Esophagus squamous epithelium (tissue), 5 donors: ENCODE results near the gene ELMO1. TPM values are rescaled to one million over a fixed set of nuclear protein-coding genes. Genes with fewer than 3 reads are reported as not detected.

Experiments
- DNase-seq: peaks from one replicate; lab custom pipeline; 2025; lab: John Stamatoyannopoulos, UW
- H3K27ac ChIP-seq, 4 donors: fragments of 200-600 bp; sonication (generic); one replicate each; pipeline ENCODE4 v1.5.1; 2016 to 2019; ENCODE audit warnings: mild to moderate bottlenecking in 1 of 4
- H3K27me3 ChIP-seq, 4 donors: fragments of 200-600 bp; sonication (generic); 1 replicate in 3 of 4; 2 replicates in 1 of 4; pipeline versions ENCODE4 v1.5.1 to v1.6.0; 2017 to 2021; ENCODE audit warnings: antibody characterized with exemption in 1 of 4
- H3K36me3 ChIP-seq, 3 donors: fragments of 200-600 bp; sonication (generic); one replicate each; pipeline ENCODE4 v1.5.1; 2016 to 2019
- H3K4me1 ChIP-seq, 3 donors: fragments of 200-600 bp; sonication (generic); one replicate each; pipeline ENCODE4 v1.5.1; 2017 to 2019
- H3K4me3 ChIP-seq, 4 donors: fragments of 200-600 bp; sonication (generic); 1 replicate in 3 of 4; 2 replicates in 1 of 4; pipeline ENCODE4 v1.5.1; 2016 to 2019; ENCODE audit warnings: mild to moderate bottlenecking in 2 of 4, moderate library complexity in 1 of 4
- H3K9me3 ChIP-seq, 3 donors: fragments of 200-600 bp; sonication (generic); one replicate each; pipeline ENCODE4 v1.5.1; 2016 to 2019
- POLR2A ChIP-seq, 4 donors: fragments of 450-650 bp; IDR thresholded peaks; one replicate each; pipeline ENCODE4 v1.6.1; 2017; ENCODE audit warnings: antibody characterized with exemption in 4 of 4, mild to moderate bottlenecking in 4 of 4, moderate library complexity in 3 of 4
- WGBS, 2 donors: methylation state at CpG; one replicate each; pipeline ENCODE4 v1.1.5; 2018; 5-methylcytosine and 5-hydroxymethylcytosine counted together
- intact Hi-C: fragments of 100-400 bp; cut with DNase I; formaldehyde crosslinking; loops from one replicate; pipeline ENCODE4 v1.15.0; 2022
- total RNA-seq, 4 donors: library from RNA; depleted of rRNA; stranded (reverse); fragments of >200 nt; gene quantifications; one replicate each; pipeline ENCODE4 v1.1.0, GENCODE V29; 2016
- TF ChIP-seq, protein P1 (sequence below), 6 experiments: fragments of 450-650 bp in 4 of 6; fragments of 200-600 bp in 2 of 6; sonication (generic) in 2 of 6; IDR thresholded peaks; one replicate each; pipeline ENCODE4 v1.5.1; 2016 to 2019; ENCODE audit warnings: antibody characterized with exemption in 6 of 6, mild to moderate bottlenecking in 4 of 6, moderate library complexity in 4 of 6
- donor health status: DM: yes; HTN: yes; CAD: no.

The ELMO1 gene
- total RNA-seq, 4 donors from 2014 or later = 0.68 to 36.6 (median 11.8) TPM

DNA sequence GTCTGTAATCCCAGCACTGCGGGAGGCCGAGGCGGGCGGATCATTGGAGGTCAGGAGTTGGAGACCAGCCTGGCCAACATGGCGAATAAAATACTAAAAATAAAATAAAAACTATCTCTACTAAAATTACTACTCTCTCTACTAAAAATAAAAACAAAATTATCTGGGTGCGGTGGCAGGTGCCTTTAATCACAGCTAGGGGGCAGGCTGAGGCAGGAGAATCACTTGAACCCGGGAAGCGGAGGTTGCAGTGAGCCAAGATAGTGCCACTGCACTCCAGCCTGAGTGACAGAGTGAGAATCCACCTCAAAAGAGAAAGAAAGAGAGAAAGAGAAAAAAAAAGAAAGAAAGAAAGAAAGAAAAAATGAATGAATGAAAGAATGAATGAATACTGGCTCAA lies 351.4 kb downstream of the ELMO1 start:
- no peak overlapping the region for H3K4me3 ChIP-seq
- H3K36me3 ChIP-seq = no peaks in the 10 kb centered on the region
- H3K27ac ChIP-seq = no peak overlapping the region
- intact Hi-C loops = no loop called here
- peaks cover 0 to 35% (median 4%) of the 10 kb centered on the region in 3 donors for H3K4me1 ChIP-seq
- no peaks in the 10 kb centered on the region for H3K9me3 ChIP-seq
- no peaks in the 10 kb centered on the region for H3K27me3 ChIP-seq
- DNase-seq = no peak
- 75 to 95% methylated on average over 8 of the region's 8 CpGs for WGBS, 2 donors
- TF ChIP-seq, protein P1, sequence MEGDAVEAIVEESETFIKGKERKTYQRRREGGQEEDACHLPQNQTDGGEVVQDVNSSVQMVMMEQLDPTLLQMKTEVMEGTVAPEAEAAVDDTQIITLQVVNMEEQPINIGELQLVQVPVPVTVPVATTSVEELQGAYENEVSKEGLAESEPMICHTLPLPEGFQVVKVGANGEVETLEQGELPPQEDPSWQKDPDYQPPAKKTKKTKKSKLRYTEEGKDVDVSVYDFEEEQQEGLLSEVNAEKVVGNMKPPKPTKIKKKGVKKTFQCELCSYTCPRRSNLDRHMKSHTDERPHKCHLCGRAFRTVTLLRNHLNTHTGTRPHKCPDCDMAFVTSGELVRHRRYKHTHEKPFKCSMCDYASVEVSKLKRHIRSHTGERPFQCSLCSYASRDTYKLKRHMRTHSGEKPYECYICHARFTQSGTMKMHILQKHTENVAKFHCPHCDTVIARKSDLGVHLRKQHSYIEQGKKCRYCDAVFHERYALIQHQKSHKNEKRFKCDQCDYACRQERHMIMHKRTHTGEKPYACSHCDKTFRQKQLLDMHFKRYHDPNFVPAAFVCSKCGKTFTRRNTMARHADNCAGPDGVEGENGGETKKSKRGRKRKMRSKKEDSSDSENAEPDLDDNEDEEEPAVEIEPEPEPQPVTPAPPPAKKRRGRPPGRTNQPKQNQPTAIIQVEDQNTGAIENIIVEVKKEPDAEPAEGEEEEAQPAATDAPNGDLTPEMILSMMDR (IDR thresholded peaks at IDR 0.05) = no peak
- no peak for TF ChIP-seq POLR2A (IDR thresholded peaks at IDR 0.05)

DNA sequence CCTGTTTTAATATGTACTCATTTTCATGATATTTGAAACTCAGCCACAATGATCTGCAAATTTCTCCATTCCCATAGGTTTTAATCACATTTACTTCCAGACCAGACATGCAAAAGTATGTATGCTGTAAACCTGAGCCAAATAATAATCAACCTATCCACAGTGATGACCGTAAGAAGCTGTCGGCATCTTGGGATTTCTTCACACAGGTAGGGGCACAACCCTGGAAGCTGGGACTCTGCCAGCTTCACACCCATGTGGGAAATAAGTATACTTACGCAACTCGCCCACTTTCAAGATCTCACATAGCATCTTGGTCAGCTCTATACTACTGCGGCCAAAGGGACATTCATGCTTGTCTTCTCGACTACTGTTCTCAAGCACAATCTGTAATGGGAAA lies 352.3 kb downstream of the ELMO1 start:
- Histone ChIP-seq H3K9me3 (no peaks in the 10 kb centered on the region), H3K36me3 (no peaks in the 10 kb centered on the region), H3K27me3 (no peaks in the 10 kb centered on the region), H3K27ac (no peak overlapping the region), H3K4me1 (peaks cover 0 to 29% (median 4%) of the 10 kb centered on the region in 3 donors), H3K4me3 (no peak overlapping the region)
- TF ChIP-seq, protein P1 (IDR thresholded peaks at IDR 0.05) = no peak
- TF ChIP-seq POLR2A (IDR thresholded peaks at IDR 0.05) = no peak
- intact Hi-C loops = no loop called here
- DNase-seq = no peak
- 48 to 77% methylated on average over 5 to 6 of the region's 6 CpGs for WGBS, 2 donors

DNA sequence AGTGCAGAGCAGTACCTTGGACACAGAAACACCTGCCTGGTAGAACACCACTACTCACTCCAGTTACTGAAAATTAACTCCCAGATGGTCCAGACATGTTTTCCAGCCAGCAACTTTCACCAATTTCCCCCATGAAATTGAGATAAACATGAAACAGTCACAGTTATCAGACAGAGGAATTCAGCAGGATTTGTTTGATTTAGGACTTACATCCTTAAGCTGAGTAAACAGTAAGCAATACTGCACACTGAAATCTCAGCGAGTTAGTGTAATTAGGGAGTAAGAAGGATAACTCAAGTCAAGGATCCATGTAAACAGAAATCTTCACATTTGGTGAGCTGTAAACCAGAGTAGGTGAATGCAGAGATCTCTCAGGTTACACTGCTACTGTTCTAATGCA lies 353.5 kb downstream of the ELMO1 start:
- intact Hi-C loops = no loop called here
- no peak for DNase-seq
- no peaks in the 10 kb centered on the region for H3K27me3 ChIP-seq
- no peak overlapping the region for H3K27ac ChIP-seq
- no peaks in the 10 kb centered on the region for H3K36me3 ChIP-seq
- no peak overlapping the region for H3K4me3 ChIP-seq
- TF ChIP-seq, protein P1 (IDR thresholded peaks at IDR 0.05) = no peak
- TF ChIP-seq POLR2A (IDR thresholded peaks at IDR 0.05) = no peak
- WGBS, 2 donors = 47 to 61% methylated on average over 1 of the region's 1 CpG
- no peaks in the 10 kb centered on the region for H3K9me3 ChIP-seq
- peaks cover 0 to 19% (median 4%) of the 10 kb centered on the region in 3 donors for H3K4me1 ChIP-seq

DNA sequence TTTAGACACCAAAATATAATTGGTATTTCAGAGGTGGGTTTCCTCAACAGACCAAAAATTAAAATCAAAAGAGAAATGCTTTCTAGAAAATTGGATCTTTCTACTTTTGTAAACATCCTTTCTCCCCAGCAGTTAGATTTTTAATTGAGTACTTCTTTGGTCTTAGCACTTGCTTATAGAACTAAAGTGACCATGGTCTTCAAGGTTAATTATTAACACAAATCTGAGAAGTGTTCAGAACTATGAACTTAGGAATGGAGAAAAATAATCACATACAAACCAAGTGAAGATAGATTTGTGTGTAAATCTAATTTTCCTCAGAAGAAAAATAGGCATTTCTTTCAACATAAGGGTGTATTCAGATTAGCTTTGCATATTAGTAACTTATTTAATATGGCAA lies 355.4 kb downstream of the ELMO1 start:
- Histone ChIP-seq H3K4me1 (peaks cover 0 to 19% (median 4%) of the 10 kb centered on the region in 3 donors), H3K27me3 (no peaks in the 10 kb centered on the region), H3K9me3 (no peaks in the 10 kb centered on the region), H3K4me3 (no peak overlapping the region), H3K36me3 (no peaks in the 10 kb centered on the region), H3K27ac (no peak overlapping the region)
- intact Hi-C loops = no loop called here
- TF ChIP-seq, protein P1 (IDR thresholded peaks at IDR 0.05) = no peak
- no peak for TF ChIP-seq POLR2A (IDR thresholded peaks at IDR 0.05)
- DNase-seq = no peak

DNA sequence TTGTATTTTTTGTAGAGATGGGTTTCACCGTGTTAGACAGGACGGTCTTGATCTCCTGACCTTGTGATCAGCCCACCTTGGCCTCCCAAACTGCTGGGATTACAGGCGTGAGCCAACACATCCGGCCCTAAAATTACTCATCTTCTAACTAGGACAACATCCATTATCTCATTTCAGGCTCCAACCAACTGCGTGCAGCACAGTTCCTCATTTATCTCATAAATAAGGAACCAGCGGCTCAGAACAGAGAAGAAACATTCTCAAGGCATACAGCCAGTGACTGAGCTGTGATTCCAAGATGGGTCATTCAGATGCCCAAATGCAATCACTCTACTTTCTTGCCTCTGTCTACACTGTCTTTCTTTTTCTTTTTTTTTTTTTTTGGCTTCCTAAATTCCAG lies 356.1 kb downstream of the ELMO1 start:
- H3K36me3 ChIP-seq = no peaks in the 10 kb centered on the region
- no peak overlapping the region for H3K27ac ChIP-seq
- no peak overlapping the region for H3K4me3 ChIP-seq
- H3K4me1 ChIP-seq = peaks cover 0 to 19% (median 4%) of the 10 kb centered on the region in 3 donors
- no peak for DNase-seq
- H3K9me3 ChIP-seq = no peaks in the 10 kb centered on the region
- intact Hi-C loops = no loop called here
- 64 to 90% methylated on average over 6 of the region's 6 CpGs for WGBS, 2 donors
- H3K27me3 ChIP-seq = no peaks in the 10 kb centered on the region
- TF ChIP-seq POLR2A (IDR thresholded peaks at IDR 0.05) = no peak

DNA sequence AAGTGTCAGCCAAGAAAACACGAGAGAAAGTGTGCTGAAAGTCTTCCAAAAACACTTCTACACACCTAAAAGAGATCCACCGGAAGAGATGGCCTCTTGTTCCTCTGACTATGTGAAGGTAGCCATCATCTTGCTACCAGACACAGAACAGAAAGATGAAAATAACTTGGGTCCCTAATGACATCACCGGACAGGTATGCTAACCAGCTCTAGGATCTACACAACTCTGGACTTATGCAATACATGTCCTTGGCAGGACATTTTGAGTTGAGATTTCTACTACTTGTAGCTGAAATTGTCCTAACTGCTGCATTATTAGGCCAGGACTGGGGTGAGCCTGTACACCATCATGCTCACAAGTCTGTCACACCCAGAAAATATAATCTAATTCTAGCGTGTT lies 358.7 kb downstream of the ELMO1 start:
- Histone ChIP-seq H3K4me3 (no peak overlapping the region), H3K4me1 (peaks cover 0 to 4% (median 4%) of the 10 kb centered on the region in 3 donors), H3K27me3 (no peaks in the 10 kb centered on the region), H3K36me3 (no peaks in the 10 kb centered on the region), H3K27ac (peak overlapping the region in 1 of 4 donors; percentile 65), H3K9me3 (no peaks in the 10 kb centered on the region)
- no peak for DNase-seq
- WGBS, 2 donors = 70 to 92% methylated on average over 4 of the region's 4 CpGs
- intact Hi-C loops = no loop called here
- TF ChIP-seq, protein P1 (IDR thresholded peaks at IDR 0.05) = no peak
- no peak for TF ChIP-seq POLR2A (IDR thresholded peaks at IDR 0.05)
